K562 (cell line): ENCODE measurements around the gene ISG20L2. TPM values are rescaled to one million over a fixed set of nuclear protein-coding genes. Genes with fewer than 3 reads are reported as not detected.

Experiments used
- ATAC-seq: fragments of 200-7000 bp; cut with Tn5 transposase; 3 replicates; pipeline ENCODE4 v1.9.1; 2020; ENCODE audit warnings: moderate library complexity
- BruUV-seq: library from RNA; stranded (reverse); fragments of 400-500 nt; replicated peaks from 2 replicates; lab custom pipeline; 2021; lab: Mats Ljungman, UMichigan
- CTCF ChIA-PET: fragments of 300-600 bp; formaldehyde crosslinking; extraction: SDS; loops from one replicate; lab custom pipeline; 2021; ENCODE audit warnings: low intra/inter-chr PET ratio; lab: Yijun Ruan, JAX
- POLR2A ChIA-PET: fragments of 300-600, 350-650 bp; sonication (Branson Sonifier 250); formaldehyde crosslinking; extraction: SDS; loops from one replicate; lab custom pipeline; 2021; ENCODE audit warnings: antibody characterized with exemption, inconsistent platforms; lab: Yijun Ruan, JAX
- DNase-seq, 4 experiments: peaks; one replicate each; pipeline versions ENCODE4 v3.0.0 to v3.0.0-alpha.2; 2011 to 2018; ENCODE audit warnings: low spot score in 3 of 4, mixed read lengths in 3 of 4; ENCODE audit errors: extremely low read depth in 1 of 4
- FAIRE-seq: peaks from 2 replicates; lab custom pipeline; 2011; peaks lifted over from hg19 to GRCh38; lab: Jason Lieb, UNC
- H2AFZ ChIP-seq: 2 replicates; pipeline ENCODE4 v1.6.0; 2011; ENCODE audit warnings: low read depth, low read length, control low read depth, inconsistent platforms
- H3K27ac ChIP-seq: fragments of 200-600 bp; 3 replicates; pipeline ENCODE4 v1.8.0; 2011; ENCODE audit warnings: low read depth, mild to moderate bottlenecking, control low read depth, inconsistent platforms, low read length, moderate library complexity, mixed read lengths; ENCODE audit errors: extremely low read depth
- H3K27me3 ChIP-seq, 2 experiments: fragments of 300-600 bp in 1 of 2; 2 replicates in 1 of 2; 3 replicates in 1 of 2; pipeline versions ENCODE4 v1.6.0 to v1.8.0; 2011; ENCODE audit warnings: inconsistent platforms in 2 of 2, low read length in 2 of 2, mild to moderate bottlenecking in 1 of 2, mixed read lengths in 1 of 2, moderate library complexity in 1 of 2; ENCODE audit not compliant: control insufficient read depth in 2 of 2, insufficient read depth in 2 of 2
- H3K36me3 ChIP-seq: fragments of 300-600 bp; 3 replicates; pipeline ENCODE4 v1.8.0; 2011; ENCODE audit warnings: mild to moderate bottlenecking, low read length, inconsistent platforms; ENCODE audit not compliant: control insufficient read depth, insufficient read depth
- H3K4me1 ChIP-seq, 2 experiments: fragments of 200-600 bp in 1 of 2; replicated peaks in 1 of 2; 2 replicates in 1 of 2; 3 replicates in 1 of 2; pipeline versions ENCODE4 v1.5.1 to v1.8.0; 2011; ENCODE audit warnings: inconsistent platforms in 2 of 2, low read length in 2 of 2, mild to moderate bottlenecking in 1 of 2, mixed read lengths in 1 of 2, moderate library complexity in 1 of 2; ENCODE audit not compliant: control insufficient read depth in 2 of 2, insufficient read depth in 2 of 2
- H3K4me2 ChIP-seq: 2 replicates; pipeline ENCODE4 v1.6.1; 2011; ENCODE audit warnings: low read length, control low read depth, inconsistent platforms, mixed read lengths; ENCODE audit not compliant: insufficient read depth
- H3K4me3 ChIP-seq: fragments of 200-600 bp; sonication (generic), shearing (Covaris generic); 2 replicates; pipeline ENCODE4 v1.5.1; 2016; ENCODE audit warnings: control low read depth, inconsistent platforms
- H3K79me2 ChIP-seq: fragments of 200-600 bp; 3 replicates; pipeline ENCODE4 v1.8.0; 2011; ENCODE audit warnings: low read length, inconsistent platforms; ENCODE audit not compliant: control insufficient read depth, insufficient read depth
- H3K9ac ChIP-seq, 2 experiments: 2 replicates each; pipeline versions ENCODE4 v1.6.0 to v1.6.1; 2011; ENCODE audit warnings: low read depth in 2 of 2, low read length in 2 of 2, control low read depth in 1 of 2, inconsistent platforms in 1 of 2, mild to moderate bottlenecking in 1 of 2, mixed read lengths in 1 of 2; ENCODE audit not compliant: insufficient read depth in 1 of 2
- H3K9me1 ChIP-seq: one replicate; pipeline ENCODE4 v1.6.0; 2011; ENCODE audit warnings: inconsistent platforms, mild to moderate bottlenecking, low read length, moderate library complexity; ENCODE audit not compliant: control insufficient read depth, insufficient read depth
- H3K9me3 ChIP-seq: replicated peaks from 2 replicates; pipeline ENCODE4 v1.5.1; 2011; ENCODE audit warnings: low read depth, low read length, inconsistent platforms; ENCODE audit not compliant: control insufficient read depth, insufficient read depth
- H4K20me1 ChIP-seq: replicated peaks from 2 replicates; pipeline ENCODE4 v1.6.1; 2011; ENCODE audit warnings: low read length, inconsistent platforms, mixed read lengths; ENCODE audit not compliant: control insufficient read depth, insufficient read depth
- CGGBP1 ChIP-seq: fragments of 250-450 bp; sonication (Bioruptor Pico); IDR thresholded peaks from 2 replicates; pipeline ENCODE4 v1.9.0; 2021; ENCODE audit warnings: mild to moderate bottlenecking
- EZH2 ChIP-seq: IDR thresholded peaks from 2 replicates; pipeline ENCODE4 v1.6.1; 2012; ENCODE audit warnings: low read depth, mild to moderate bottlenecking, inconsistent platforms, low read length, borderline replicate concordance
- RBM39 ChIP-seq: fragments of 200-400 bp; formaldehyde crosslinking; optimal IDR thresholded peaks from 2 replicates; pipeline ENCODE3; 2018; ENCODE audit warnings: low read depth, low read length
- SMARCB1 ChIP-seq: IDR thresholded peaks from 2 replicates; pipeline ENCODE4 v1.6.1; 2011; ENCODE audit warnings: improper control_type of control experiment, low read depth; ENCODE audit not compliant: insufficient read length
- SMARCC2 ChIP-seq: fragments of 450-650 bp; IDR thresholded peaks from 2 replicates; pipeline ENCODE4 v1.6.1; 2017; ENCODE audit warnings: antibody characterized with exemption, moderate library complexity, mild to moderate bottlenecking, low read depth
- SRSF9 ChIP-seq: fragments of 200-400 bp; formaldehyde crosslinking; IDR thresholded peaks from 2 replicates; pipeline ENCODE4 v1.6.1; 2017; ENCODE audit warnings: low read depth, low read length, borderline replicate concordance
- ZMIZ1 ChIP-seq, 2 experiments: fragments of 150-350 bp in 1 of 2; IDR thresholded peaks; 2 replicates each; pipeline ENCODE4 v1.6.1; 2012 to 2016; ENCODE audit warnings: low read depth in 2 of 2, low read length in 2 of 2, mild to moderate bottlenecking in 1 of 2, moderate library complexity in 1 of 2
- WGBS: fragments of 100-300 bp; shearing (Covaris generic); methylation state at CpG from one replicate; pipeline ENCODE4 v1.1.6; 2016; ENCODE audit warnings: low coverage, mixed read lengths; ENCODE audit not compliant: insufficient coverage; ENCODE audit errors: missing lambda C conversion rate; 5-methylcytosine and 5-hydroxymethylcytosine counted together
- in situ Hi-C: fragments of 300-500 bp; cut with MboI; formaldehyde crosslinking; loops from 4 replicates; pipeline ENCODE4 v1.15.0; 2018; ENCODE audit warnings: inconsistent platforms, mixed read lengths
- intact Hi-C: fragments of 100-400 bp; cut with micrococcal nuclease; formaldehyde crosslinking; loops from 2 replicates; pipeline ENCODE4 v1.14.2; 2022
- polyA plus RNA-seq, 8 experiments: library from polyadenylated mRNA; depleted of rRNA in 4 of 8; stranded (reverse) in 5 of 8; unstranded in 3 of 8; fragments of >200 nt; fragmentation: Nextera tagmentation in 2 of 8; fragmentation: Illumina TruSeq in 1 of 8; extraction: Ambion mirVana in 2 of 8; extraction: Trizol in 1 of 8; gene quantifications; 2 replicates each; pipeline versions ENCODE4 v1.2.1 to v1.2.3, GENCODE V29; 2011 to 2014; ENCODE audit warnings: inconsistent platforms in 1 of 8, missing spikeins in 1 of 8
- total RNA-seq, 7 experiments: library from RNA; depleted of rRNA in 6 of 7; stranded (reverse); fragments of >200 nt in 6 of 7; fragmentation: Illumina TruSeq in 2 of 7; extraction: Trizol in 2 of 7; gene quantifications; 2 replicates each; pipeline versions ENCODE4 v1.2.1 to v1.2.3, GENCODE V29; 2011 to 2021; ENCODE audit warnings: low replicate concordance in 1 of 7

Gene ISG20L2
- total and polyA plus RNA-seq, 9 of the 15 experiments (the other 6 are each of a cell fraction or from before 2014, with no cell fraction given) = 21.3 to 130 (median 50.3) TPM

DNA sequence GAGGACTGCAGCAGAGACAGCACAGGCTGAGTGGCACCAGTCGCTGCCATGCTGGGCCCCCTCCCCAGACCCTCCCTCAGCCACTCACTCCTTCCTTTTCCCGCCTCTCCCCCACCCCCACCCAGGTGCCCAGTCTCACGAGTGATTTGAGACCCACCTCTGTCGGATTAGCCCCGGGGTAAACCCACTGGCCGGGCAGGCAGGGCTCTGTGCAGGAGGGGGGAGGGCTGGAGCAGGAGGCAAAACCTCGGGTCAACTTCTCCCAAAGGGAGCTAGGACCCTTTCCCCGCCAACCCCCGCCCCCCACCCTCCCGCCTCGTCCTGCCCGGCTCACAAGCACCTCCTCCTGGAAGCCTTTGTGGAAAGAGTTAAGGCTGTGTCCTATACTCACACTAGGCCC, 15.8 kb upstream of the ISG20L2 start:
- H3K9me3 ChIP-seq = no peaks in the 10 kb centered on the region
- in situ Hi-C loops (loop anchor here (25.0 kb wide), 1 partner anchor 1432 kb away; the partner anchor contains the start of genes FDPS, PKLR and RUSC1), intact Hi-C loops (no loop called here)
- H3K27ac ChIP-seq = no peak overlapping the region
- no peak for DNase-seq
- ATAC-seq = no peak
- BruUV-seq = no TSS peak
- peaks cover 44 to 50% of the 10 kb centered on the region in 2 experiments for H3K4me1 ChIP-seq
- no peak overlapping the region; a peak in 1 of 4 replicates for H3K9ac ChIP-seq
- H3K9me1 ChIP-seq = no peaks in the 10 kb centered on the region
- H3K4me3 ChIP-seq = no peak overlapping the region
- FAIRE-seq = no peak
- H3K79me2 ChIP-seq = peaks cover 69% of the 10 kb centered on the region
- ChIA-PET CTCF (no interaction called here), POLR2A (interaction anchor here (0.6 to 1.3 kb wide), 3 partner anchors 16 to 213 kb away, joined by 3 to 5 read pairs (median 3); partner anchors contain the start of genes ISG20L2, METTL25B and PRCC)
- no peak overlapping the region for H2AFZ ChIP-seq
- peaks cover 26% of the 10 kb centered on the region for H4K20me1 ChIP-seq
- TF ChIP-seq ZMIZ1 (IDR thresholded peaks at IDR 0.05; ENCODE audit: low read depth in 2 of 2, low read length in 2 of 2) (no peak), EZH2 (no peak), SRSF9 (no peak), RBM39 (no peak), CGGBP1 (CRISPR knock-in tag) (no peak), SMARCB1 (no peak), SMARCC2 (no peak)
- TF ChIP-seq, all 486 proteins: peak for 0
- Histone ChIP-seq H3K27me3 (no peaks in the 10 kb centered on the region), H3K4me2 (no peak overlapping the region), H3K36me3 (peaks cover 72% of the 10 kb centered on the region)
- 93% methylated on average over 5 of the region's 12 CpGs for WGBS
